Mesenteric fat pad (tissue), 1 donor: ENCODE data around the gene STRN4. TPM values are rescaled to one million over a fixed set of nuclear protein-coding genes. Genes with fewer than 3 reads are reported as not detected.

Experiments
- DNase-seq: peaks from one replicate; pipeline ENCODE4 v3.0.0-alpha.2; 2020; ENCODE audit warnings: low spot score
- total RNA-seq: library from RNA; stranded (reverse); fragmentation: NEBNext Ultra II Directional; extraction: Animal tissue kit (Norgen Biotek cat#: 25700); gene quantifications from one replicate; pipeline ENCODE4 v1.2.1, GENCODE V29; 2021
- donor health status: DM: yes; HTN: yes; CAD: no.

STRN4 gene
- total RNA-seq, 1 donor from 2014 or later: 72.9 TPM

DNA sequence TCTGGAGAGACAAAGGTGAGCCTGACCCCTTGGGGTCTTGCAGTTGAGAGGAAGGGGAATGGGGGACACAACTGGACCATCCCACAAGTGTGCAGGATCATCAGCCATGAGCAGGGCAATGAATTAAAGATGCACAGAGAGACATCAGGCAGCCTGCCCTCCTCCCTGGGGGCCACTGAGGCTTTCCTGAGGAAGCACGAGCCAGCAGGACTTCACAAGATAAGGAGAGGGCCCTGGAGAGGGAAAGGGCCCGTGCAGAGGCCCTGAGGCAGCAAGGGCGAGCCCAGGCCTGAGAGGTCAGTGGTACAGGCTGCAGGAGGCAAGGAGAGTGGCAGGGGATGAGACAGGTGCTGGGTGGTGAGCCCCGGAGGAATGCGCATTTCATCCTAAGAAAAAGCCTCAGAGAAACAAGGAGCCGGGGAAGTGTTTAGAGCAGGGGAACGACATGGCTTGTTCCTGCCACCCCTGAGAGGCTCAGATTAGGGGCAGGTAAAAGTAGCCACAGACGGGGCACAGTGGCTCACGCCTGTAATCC, 20.3 kb downstream of the STRN4 start:
- DNase-seq: no peak

DNA sequence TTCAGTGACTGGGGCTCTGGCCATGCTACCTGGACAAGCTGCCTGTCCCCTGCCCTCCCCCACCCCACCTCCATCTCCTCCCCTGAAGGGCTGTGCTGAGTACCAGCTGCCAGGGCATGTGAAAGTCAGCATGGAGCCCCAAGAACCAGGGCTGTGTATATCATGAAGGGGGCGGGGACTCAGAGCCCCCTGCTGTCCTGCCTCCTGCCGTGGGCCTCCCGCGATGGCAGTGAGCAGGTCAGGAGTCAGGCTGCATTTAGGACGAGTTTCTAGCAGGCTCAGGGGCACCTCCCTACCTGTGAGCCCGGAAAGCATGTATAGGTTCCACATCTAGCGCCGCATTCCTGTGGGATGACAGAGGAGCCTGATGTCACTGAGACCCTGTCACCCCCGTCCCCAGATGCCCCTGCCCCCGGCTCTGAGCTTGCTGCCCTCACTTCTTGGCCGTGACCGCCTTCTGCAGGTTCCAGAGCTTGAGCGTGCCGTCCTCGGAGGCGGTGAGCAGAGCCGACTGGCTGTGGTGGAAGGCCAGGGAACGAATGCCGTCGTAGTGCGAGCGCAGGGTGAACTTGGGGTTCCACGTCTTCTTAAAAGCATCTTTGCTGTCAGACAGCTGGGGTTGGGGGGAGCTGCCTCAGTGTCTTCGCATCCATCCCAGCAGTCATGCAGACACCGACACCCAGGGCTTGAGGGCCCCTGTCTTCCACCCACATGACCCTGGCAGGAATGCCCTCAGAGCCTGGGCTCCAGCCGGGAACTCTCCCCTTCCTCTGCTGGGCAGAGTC, 21.0 kb downstream of the STRN4 start:
- no peak for DNase-seq

DNA sequence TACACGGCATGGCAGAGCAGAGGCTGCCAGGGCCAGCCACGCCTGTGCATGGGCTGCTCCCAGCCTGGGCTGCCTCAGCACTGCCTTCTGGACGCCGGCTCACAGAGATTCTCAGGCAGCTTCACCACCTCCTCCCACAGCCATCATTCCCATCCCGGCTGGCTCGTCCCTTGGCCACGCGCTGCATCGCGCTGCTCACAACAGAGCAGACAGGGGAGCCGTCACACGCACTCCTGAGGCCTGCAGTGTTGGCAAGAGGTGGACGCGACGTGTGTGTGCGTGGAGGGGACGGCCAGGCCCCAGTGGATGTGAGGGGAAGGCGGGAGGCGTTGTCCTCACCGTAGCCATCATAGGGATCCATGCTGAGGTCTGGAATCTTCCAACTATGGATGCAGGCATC, 21.8 kb downstream of the STRN4 start:
- DNase-seq: no peak

DNA sequence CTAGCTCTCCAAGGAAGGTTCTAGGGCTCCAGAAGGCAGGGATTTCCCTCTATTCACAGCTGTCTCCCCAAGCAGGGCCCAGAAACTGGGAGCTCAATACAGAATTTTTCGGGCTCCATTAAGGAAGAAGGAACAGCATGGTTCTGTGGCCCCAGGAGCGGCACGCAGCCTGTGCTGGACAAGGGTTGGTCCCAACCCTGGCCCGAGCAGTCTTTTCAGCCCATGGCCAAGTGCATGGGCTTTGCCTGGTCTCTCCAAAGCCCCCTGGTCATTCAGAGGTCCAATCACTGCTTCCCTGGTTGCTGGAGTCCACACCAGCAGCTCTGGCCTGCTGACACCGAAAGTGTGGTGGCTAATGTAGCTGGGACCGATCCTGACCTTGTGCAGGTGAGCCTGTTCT, 22.8 kb downstream of the STRN4 start:
- DNase-seq: no peak

DNA sequence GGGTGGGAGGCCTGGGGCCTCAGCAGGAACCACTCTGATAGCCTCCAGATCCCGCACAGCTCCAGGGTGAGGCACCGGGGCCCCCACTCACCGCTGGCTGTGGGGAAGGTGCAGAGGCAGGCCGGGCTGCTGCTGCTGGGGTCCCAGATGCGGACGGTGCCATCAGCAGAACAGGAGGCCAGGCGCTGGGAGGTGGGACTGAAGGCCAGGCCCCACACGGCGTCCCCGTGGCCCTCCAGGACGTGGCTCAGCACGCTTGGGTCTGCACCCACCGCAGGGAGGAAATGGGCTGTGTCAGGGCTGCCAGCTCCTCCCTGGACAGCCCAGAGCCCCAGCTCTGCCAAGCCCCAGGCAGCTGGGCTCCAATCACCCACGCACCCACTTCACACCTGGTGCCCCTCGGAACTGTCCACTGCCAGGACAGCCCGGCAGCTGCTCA, 23.2 kb downstream of the STRN4 start:
- DNase-seq: no peak

DNA sequence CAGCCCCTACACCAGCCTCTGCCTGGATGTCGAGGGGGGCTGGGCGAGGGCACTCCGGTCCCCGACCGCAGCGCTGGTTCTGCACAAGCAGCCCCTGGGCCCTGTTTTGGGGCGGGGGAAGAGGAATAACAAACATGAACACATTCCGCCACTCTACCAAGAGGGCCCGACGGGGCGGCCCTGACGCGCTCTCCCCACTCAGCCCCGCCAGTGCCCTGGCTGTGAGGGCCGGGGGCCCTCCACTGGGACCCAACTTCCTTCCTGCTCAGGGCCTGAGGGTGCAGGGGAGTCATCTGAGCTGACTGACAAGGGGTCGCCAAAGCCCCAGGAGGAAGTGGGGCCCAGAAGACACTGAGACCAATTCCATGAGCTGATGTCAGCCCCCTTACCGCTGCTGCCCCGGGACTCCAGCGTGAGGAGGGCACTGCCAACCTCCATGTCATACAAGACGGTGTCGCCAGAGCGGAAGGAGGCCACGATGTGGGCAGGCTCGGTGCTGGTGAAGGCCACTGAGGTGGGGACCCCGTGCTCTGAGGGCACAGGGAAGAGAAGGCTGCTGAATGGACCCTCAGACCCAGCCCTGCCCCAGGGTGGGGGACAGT, 23.7 kb downstream of the STRN4 start:
- DNase-seq: no peak

DNA sequence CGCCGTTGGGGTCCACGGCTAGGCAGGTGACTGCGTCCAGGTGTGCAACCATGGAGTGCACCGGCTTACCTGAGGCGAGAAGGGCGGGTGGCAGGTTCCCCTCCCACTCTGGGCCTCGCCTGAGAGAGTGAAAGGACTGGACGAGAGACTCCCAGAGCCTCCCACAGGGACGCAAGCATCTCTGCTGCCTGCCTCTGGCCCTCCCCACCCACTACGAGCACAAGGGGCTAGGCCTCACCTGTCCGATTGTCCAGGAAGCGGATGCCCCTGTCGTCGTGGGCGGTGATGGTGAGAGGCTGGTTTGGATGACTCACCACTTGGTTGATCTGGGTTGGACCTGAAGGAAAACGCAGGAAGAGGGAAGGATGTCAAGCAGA, 24.3 kb downstream of the STRN4 start:
- DNase-seq: no peak

DNA sequence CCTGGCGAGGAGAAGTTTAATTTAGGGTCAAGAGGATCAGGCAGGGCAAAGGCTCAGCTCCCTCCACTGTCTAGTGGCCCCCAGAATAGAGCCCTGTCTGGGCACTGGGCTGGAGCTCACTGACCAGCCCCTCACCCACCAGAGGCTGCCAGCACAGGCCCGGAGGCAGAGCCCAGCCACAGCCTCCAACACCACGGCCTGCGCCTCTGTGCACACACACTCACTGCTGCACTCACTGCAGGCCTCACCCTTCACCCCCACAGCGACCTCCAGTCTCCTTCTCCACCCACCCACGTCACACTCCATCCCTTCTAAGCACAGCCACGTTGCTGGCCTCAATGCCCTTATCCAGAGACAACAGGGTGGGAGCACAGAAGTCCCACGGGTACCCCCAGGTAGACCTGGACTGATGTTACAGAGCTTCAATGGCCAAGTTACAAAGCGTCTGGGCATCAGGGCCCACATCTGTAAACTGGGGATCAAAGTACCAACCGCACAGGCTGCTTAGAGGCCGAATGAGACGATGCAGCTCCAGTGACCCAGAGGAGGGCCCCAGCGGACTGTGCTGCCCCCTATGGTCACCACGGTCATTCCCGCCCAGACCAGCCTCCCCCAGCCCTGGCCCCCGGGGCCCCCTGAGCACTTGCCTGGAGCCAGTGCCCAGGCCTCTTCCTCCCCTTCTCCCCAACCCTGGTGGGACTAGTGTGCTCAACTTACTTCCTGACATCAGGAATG, 24.8 kb downstream of the STRN4 start:
- DNase-seq: no peak

DNA sequence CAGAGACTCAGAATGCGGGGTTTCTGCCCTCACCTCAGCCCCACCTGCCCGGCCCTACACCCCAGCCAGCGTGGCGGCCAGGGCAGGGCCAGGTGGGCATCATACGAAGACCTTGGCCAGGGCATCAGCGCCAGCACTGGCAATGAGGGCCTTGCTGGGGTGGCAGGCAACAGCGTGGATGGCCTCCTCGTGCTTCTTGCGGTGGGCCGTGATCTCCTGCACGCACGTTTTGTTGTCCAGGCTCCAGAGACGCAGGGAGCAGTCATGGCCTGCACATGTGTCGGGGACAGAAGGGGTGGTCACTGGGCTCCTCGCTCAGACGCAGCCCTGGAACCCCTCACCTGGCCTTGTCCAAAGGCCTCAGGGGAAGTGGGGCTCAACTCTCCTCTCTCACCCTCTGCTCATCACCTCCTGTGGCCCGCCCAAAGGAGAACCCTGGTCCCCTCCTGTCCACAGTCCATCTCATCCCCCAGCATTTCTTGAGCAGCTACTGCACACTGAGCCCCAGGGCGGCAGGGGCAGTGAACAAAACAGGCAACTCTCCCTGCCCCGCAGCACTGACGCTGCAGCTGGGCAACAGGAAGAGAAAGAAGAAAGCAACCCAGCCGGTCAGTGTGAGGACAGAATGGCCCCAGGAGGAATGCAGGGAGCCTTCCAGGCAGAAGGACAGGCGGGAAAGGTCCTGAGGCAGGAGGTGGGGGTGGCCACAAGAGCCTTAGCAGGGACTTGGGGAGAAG, 25.6 kb downstream of the STRN4 start:
- no peak for DNase-seq

DNA sequence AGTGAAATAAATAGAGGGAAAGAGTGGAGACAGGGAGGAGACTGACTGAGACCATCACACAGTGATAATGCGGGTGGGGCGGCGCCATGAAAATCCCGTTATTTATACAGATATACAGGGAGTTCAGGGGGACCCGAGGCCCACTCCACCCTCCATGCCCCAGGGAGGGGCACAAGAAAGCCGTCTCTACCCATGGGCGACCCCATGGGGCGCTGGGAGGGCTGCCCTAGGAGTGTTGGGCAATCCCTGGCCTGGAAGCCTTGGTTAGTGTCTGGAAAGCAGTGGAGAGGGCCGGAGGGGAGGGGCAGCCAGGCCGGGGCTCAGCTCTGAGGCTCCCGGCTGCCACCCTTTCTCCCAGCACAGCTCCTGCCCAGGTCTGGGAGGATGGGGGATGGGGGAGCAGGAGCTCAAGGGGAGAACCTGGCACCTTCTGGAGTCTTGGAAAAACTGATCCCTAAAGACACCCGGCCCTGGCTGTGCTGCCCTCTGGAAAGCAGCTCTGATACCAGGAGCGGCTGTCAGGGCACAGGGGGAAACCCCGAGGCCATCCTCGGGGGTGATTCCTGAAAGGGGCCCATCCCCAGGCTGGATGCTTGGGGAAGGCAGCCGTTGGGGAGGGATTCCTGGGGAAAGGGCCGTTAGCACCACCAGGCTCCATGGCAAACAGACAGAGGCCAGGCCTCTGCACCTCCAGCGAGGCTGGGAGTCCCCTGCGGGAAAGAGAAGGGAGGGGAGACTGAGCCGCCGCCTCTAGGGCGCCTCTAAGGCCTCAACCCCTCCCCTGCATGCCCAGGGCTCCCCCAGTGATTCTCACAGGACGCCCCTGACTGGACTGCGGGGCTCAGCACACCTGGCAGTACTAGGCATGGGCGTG, 26.4 kb downstream of the STRN4 start:
- no peak for DNase-seq

DNA sequence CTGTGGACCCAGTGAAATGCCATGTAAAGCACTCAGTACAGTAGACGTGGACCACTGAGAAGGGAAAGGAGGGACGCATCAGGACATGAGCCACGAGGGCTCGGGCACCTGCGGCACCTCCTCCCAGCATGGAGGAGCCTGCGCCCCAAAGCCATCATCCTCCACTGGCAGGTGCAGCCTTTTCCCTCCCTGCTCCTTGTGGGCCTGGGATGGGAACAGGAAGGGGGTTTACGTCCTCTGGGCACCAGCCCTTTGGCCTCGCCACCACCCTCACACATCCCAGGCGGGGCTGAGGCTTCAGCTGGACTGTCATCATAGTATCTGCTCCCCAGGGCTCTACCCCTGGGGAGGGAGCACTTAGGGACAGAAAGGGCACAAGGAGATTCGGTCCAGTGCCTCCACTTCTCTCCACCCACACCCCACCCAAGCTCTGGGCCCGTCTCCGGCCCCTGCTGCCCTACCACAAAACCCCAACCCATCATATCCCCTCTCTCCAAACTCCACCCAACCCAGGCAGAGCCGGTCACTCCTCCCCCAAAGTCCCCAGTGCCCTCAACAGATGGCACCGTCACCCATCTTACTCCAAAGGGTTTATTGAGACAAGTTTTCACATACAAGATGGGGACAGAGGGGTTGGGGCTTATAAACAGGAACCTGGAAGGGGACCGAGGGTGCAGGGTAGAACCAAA, 27.2 kb downstream of the STRN4 start:
- no peak for DNase-seq

DNA sequence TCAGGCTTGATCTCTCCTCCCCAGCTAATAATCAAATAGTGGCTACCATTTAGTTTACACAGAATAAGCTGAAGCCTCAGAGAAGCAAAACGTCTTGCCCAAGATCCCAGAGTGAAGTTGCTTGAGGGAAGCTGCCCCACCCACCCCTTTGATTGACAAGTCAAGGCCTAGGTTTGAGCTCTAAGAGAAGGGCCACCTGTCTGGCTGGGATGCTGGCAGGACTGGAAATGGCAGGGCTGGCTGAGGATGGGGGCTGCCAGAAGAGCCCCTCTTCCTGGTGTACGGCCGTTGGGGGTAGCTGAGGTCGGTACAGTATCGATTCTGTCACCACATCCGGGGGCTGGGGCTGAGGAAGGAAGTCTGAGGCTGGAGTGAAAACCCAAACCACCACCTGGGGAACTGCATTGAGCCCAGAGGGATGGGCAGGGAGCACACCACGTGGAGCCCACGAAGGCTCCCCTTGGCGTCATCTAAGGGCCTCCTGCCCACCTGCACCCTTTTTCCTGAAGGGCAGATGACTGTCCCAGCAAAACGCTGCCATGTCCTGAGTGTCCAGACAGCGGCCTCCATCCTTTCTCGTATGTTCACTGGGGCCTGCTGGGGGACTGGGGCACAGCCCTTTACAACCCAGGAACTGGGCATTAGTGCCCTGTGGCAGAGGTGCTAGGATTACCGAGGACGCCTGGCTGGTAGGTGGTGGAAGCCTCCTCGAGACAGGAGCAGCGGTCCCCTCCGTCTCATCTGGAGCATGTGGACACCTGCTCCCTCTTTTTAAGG, 27.9 kb downstream of the STRN4 start:
- no peak for DNase-seq

DNA sequence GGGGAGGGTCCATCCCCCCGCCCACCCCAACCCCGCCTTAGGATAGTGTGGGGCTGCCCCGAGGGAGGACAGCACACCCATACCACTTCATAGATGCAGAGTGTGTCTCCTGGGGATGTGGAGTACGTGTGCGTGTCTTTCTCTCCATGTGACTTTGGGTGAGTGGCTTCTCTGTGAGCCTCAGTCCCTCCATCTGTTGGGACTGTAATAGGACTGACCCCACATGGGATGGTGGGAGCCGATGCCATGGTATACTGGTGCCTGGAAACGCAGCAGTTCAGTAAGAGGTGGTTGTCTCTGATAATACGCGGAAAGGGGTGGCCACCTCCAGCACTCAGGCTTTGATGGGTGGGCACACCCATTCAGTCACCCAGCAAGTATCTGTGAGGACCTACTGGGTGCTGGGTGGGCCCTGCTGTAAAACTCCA, 28.5 kb downstream of the STRN4 start:
- no peak for DNase-seq

DNA sequence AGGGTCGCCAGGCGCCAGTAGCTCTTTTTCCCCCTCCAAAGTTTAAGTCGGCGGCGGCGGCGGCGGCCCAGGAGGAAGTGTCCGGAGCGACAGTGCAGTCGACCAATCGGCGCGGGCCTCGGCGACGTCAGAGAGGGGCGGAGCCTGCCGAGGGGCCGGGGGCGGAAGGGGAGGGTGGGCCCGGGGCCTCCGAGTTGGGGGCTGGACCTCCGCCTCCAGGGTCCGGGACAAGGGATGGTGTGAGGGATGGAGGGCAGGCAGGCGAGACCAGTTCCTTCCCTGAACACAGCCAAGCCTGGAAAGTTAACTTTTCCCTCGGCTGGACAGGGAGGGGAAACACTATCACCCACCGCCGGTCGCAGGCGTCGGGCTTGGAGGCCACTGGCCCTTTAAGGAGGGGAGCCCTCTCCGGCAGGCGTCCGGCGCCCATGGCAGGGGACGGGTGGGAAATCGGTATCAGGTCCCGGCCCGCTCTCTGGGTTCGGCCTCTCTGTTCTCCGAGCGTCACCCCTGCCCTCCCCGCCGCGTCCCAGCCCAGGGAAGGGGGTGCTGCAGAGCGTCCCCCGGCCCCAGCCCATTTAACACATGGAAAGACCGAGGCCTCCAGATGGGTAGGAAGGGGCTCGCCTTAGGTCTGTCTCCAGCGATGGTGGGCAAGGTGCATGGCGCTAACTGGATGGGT, 29.1 kb downstream of the STRN4 start, which contains the start of gene PRKD2:
Gene PRKD2, minus strand, starts transcription at position 81 of the 682 bp plus-strand sequence. CDS start 744 bp downstream, outside the sequence.
- DNase-seq: peak; percentile 99

DNA sequence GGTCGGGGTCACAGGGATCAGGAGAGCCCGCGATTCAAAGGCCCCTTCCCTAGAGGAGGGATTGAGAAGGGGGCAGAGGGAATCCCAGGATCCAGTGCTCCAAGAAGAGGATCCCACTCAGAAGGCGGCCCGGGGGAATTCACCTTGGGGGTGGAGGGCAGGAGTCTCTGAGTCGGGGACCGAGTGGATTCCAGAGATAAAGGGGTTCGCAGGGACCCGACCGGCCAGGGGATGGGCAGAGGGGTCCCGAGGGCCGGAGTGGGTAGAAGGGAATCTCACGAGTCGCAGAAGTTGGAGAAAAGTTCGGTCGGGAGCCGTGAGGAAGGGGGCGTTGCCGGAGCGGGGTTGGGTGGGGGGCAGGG, 29.6 kb downstream of the STRN4 start:
- DNase-seq: peak; percentile 89

DNA sequence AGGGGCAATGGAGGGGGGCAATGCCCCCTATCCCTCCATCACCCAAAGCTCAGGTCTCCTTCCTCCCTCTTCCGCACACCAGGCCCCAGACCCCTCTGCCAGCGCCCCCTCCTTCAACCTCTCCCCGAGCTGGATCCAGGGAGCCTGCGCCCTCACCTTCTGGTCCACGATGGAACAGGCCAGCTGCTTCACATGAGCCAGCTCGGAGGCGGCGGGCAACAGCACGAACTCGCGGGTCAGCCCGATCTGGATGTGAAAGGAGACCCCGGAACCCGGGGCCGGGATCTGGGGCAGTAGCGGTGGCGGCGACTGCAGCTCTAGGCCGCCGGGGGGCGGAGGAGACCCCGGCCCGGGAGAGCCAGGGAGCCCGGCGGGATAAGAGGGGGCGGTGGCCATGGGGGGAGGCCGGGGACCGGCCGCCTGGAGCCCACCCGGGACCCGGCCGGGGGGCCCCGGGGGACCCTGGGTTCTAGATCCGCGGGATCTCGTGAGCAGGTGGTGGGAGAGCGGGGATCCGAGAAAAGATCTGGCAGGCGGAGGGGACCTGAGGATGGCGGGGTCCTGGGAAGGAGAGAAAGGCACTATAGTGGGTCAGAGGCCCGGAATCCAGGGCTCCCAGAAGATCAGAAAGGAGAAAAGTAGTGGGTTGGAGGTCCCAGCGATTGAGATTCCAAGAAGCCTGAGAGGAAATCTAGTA, 30.1 kb downstream of the STRN4 start:
- peak; percentile 90 for DNase-seq

DNA sequence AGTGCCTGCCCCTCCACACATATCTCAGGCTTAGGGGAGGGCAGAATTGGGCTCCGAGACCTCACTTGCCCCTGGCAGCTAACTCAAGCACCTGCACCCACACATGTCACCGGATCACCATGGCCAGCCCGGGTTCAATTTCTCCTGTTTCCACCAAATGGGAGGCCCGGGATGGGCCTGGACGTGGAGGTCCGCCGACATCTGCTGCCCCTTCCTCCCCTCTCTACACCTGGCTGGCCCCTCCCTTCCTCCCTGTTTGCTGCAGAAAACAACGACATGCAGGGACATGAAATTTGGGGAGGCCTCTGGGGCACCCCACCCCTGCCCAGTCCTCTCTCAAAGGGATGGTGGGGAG, 30.7 kb downstream of the STRN4 start:
- DNase-seq: no peak
